T-helper 1 cell treated with Interleukin-12 subunit alpha and Interleukin-12 subunit beta and Interleukin-4 antibody, amounts not matched to agents 30 ng/mL and 1 ng/mL, for 36 hours (primary cell): ENCODE results near the gene IFNA2. TPM values are rescaled to one million over a fixed set of nuclear protein-coding genes. Genes with fewer than 3 reads are reported as not detected.
"Not testable (repeated sequence)": the region's sequence is repeated elsewhere in the genome, so short reads cannot be mapped to it uniquely, and the experiment has no call there.

Experiments
- intact Hi-C: fragments of 100-400 bp; cut with micrococcal nuclease; formaldehyde crosslinking; loops from one replicate; pipeline ENCODE4 v1.15.1; 2024
- total RNA-seq: library from RNA; stranded (reverse); gene quantifications from 2 replicates; pipeline ENCODE4 v1.2.3, GENCODE V29; 2022

IFNA2 gene
- not detected in 2 replicates for total RNA-seq

DNA sequence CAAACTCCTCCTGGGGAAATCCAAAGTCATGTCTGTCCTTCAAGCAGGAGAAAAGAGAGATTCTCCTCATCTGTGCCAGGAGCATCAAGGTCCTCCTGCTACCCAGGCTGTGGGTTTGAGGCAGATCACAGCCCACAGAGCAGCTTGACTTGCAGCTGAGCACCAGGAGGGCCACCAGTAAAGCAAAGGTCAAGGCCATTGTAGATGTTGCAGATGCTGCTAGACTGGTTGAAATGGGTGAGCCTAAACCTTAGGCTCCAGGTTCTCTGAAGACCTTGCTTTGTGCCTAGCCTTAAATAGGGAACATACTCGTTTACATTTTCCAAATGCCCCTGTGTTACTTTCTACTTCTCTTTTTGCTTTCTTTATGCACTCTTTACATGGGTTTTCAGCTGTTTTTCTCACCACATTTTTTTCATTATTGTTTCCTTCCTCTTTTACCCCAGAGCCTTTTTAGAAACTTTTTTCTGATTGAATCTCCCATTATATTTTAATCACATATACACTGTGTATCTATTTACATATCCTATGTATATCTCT, at the start of gene IFNA2:
Gene IFNA2, minus strand, starts transcription at position 268 of the 540 bp plus-strand sequence. Its CDS starts 69 bp downstream, at position 199.
- intact Hi-C loops, result no loop called here

DNA sequence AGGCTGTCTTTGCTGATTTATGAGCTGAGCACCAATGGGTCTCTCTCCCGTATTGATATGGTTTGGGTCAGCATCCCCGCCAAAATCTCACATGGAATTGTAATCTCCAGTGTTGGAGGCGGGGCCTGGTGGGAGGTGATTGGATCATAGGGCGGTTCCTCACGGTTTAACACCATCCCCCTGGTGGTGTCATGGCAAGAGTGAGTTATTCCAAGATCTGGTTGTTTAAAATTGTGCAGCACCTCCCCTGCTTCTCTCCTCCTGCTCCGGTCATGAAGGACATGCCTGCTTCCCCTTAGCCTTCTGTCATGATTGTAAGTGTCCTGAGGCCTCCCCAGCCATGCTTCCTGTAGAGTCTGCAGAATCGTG, 49.8 kb upstream of the IFNA2 start:
- intact Hi-C loops, result not testable (repeated sequence)

DNA sequence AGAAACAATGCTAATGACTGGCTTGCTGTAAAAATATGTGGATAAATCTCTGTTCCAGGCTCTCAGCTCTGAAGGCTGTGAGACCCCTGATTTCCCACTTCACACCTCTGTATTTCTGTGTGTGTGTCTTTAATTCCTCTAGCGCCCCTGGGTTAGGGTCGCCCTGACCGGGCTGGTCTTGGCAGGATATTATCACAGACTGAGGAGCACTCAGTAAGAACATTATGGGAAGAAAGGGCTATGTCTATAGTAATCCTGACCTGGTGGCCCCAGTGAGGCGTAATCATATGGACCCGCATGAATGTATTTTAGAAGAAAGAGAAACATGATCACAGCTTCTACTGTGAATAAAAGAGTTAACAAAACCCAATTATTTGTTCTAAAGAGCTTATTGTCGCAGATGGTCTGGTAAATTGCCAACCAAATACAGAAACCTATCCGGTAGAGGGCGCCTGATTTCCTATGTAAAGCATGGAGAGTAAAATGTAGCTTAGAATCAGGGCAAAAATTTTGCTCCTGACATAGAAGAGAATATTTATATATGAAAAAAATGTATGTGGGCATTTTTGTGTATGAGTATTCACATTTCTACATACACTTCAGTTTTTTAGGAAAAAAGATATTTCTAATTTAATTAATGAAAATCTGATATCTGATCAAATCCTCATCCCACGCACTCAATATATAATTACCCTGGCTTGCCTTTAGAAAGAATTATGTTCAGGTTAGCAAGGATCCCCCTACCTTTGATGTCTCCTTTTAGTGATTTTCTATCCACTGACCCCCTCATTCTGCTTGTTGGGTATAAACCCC, 49.2 kb upstream of the IFNA2 start:
- intact Hi-C loops, result loop anchor here (1.0 kb wide), 3 partner anchors 21 to 355 kb away; no protein-coding TSS in a partner anchor

DNA sequence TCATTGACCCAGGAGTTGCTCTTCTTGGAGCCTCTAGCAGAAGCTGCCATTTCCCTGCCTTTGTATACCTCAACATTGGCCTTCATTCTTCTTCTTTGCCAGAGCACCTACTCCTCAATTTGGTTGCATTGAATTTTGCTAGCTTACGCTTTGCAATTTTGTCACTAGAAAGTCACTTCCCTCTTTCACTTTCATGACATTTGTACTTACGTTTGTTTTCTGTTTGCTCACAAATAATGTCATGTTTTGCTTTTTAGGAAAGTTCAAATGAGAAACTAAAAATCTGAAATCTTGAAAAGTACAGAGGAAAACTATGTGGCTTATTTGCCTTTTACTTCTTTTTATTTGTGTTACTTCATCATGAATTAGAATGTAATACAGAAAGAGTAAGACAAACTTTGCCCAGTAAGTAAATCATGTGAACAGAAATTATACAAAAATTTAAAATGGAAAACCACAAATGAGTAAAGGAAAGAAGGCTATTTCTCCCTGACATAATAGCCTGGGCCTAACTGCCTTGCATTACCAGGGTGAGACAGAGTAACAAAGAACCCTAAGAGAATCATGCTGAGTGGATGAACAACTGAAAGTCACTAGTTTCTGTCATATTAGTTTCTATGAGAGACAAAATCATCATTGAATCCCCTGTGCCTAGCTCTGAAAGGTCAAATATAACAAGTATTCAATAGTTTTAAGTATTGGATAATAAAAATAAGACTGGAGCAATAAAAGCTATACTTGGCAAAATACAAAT, 47.7 kb upstream of the IFNA2 start:
- intact Hi-C loops, result no loop called here

DNA sequence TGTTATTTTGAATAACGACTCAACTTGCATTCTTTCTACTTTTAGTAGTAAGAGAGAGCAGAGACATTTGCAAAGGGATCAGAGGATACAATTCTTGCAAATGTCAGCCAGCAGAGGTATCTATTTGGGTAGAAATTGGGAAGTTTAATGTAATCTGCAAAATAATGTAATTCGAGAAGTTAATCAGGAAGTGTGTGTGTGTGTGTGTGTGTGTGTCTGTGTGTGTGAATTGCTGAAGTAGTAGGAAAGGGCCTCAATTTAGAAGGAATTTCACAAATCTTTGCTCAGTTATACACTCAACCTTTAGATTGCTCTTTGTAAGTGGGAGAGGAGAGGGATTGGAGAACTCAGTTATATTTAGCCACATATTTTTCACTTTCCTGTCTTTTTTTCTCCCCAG, 44.0 kb upstream of the IFNA2 start:
- intact Hi-C loops, result no loop called here

DNA sequence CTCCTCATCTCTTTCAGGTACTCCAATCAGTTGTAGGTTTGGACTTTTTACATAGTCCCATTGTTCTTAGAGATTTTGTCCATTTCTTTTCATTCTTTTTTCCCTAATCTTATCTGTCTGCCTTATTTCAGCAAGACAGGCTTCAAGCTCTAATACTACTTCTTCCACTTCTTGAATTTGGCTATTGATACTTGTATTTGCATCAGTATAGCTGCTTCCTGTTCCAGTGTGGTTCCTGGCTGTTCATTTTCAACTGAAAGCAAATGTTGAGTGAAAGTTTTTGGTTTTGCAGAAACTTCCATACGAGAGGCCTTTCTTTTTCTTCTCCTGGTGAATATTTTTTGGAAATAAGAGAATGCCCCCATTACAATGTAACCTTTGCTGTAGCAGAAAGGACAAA, 43.0 kb upstream of the IFNA2 start:
- intact Hi-C loops, result no loop called here

DNA sequence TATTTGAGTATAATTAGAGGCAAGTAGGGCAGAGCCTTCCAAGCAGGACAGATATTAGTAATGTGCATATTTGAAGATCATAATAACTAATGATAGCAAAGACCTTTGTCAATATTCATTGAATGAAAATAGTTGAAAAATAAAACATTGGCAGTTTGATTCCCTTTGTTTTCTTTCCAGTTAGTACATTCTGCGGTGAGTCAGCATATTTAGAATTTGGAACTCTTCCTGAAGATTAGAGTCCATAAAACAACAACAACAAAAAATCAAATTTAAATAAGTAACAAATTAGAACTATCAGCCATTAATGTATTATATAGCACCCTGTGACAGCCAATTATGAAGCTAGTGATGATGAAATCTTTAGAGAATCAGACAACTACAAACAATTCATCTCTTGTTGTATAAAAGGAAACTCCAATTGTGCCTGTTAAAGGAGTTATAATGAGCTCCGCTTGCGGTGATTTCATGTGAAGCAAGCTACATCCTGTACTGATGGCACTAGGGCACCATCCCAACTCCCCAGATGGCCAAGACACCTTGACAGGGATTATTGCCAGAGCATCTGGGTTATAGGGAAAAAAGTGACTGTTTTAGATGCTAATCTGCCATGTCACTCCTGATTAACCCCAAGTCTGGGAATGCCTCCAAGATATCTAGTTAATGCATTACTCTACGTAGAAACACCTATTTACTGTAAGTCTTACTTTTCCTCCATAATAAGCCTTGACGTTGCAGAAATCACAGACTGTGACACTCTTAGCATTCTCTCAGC, 30.5 kb upstream of the IFNA2 start:
- intact Hi-C loops, result no loop called here

DNA sequence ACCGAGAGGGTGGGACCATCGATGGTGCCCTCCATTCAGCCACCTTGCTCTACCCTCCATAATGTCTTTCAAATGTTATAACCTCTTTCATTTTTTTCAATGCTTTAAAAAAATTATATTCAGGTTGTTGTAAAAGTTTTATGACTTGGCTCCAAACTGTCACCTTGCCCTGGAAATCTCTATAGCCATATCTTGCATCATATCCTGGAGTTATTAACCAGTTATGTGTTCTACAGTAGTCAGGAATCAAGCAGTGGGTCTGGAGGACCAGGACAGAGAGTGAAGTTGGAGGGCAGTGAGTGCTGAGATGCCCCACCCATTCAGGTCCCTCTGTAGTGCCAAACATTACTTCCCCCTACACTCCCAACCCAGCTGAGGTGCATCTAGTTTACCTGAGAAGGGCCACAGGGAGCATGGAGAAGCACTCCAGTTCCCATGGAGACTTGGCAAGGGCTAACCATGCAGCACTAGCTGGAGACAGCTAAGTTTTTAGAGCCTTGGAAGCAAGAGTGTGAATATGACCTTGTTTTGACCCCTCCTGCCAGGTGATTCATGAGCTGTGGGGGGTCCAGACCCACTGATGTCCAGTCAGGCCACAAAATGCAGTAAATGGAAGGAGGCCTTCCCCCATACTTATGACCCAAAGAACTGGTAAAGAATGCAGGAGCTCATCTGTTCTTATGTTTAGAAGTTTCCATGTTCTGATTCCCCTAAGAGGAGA, 29.2 kb upstream of the IFNA2 start:
- intact Hi-C loops, result no loop called here

DNA sequence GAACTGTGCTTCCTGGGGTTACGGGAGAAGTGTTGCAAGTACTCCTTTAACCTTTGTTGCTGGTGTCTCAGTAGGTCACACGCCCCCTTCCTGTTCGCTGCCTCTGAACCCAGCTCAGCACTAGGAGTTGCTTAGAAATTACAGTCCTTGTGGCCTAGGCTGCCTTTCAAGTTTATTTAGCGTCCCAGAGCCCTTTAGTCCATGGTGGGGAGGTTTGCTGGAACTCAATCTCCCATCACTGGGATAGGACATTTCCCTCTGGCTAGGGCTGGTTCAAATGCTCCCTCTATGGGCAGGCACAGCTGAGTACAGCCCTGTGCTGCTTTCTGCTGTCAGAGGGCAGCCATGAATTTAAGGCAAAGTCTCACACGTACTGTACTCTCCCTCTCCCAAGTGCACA, 28.4 kb upstream of the IFNA2 start:
- intact Hi-C loops, result no loop called here

DNA sequence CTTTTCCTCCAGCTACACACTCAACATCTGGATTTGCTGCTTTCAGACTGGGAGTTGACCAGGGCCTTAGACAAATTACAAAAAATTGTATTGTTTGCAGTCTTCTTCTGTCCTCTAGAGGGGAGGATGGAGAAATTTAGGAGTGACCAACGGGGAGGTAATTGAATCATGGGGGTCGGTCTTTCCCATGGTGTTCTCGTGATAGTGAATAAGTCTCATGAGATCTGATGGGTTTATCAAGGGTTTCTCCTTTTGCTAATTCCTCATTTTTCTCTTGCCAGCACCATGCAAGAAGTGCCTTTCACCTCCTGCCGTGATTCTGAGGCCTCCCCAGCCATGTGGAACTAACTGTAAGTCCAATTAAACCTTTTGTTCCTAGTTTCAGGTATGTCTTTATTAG, 28.0 kb upstream of the IFNA2 start:
- intact Hi-C loops, result no loop called here

DNA sequence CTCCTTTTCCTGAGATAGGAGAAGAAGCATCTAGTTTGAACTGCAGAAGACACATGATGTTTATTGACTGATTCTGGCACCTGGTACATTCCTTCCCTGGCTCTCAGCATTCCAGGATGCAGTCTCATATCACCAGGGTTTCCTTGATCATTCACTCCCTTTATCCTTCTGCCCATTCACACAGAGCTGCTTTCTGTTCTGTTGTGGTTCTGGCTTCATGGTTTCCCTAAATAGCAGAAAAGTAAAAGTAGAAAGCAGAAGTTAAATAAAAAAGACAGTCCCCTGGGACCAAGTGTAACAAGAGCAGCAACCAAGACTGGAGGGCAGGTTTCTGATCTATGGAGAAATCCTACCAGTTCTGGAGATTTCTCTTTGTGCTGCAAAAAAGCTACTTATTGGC, 26.9 kb upstream of the IFNA2 start:
- intact Hi-C loops, result no loop called here

DNA sequence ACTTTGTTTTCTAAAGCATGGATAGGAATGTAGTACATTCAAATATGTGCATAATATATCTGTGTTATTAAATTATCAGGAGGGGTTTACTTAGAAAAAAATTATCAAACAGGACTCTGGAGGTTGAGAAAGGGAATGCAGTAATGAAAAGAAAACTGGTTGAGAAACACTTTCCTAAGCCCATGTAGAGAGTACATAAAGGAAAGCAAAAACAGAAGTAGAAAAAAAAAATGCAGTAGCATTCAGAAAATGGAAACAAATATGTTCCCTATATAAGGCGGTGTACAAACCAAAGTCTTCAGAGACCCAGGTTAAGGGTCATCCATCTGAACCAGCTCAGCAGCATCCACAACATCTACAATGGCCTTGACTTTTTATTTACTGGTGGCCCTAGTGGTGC, 23.6 kb upstream of the IFNA2 start, which contains the start of gene IFNA8:
Gene IFNA8, plus strand, starts transcription at position 301 of the 400 bp plus-strand sequence. Its CDS starts 60 bp downstream, at position 361.
- intact Hi-C loops, result no loop called here

DNA sequence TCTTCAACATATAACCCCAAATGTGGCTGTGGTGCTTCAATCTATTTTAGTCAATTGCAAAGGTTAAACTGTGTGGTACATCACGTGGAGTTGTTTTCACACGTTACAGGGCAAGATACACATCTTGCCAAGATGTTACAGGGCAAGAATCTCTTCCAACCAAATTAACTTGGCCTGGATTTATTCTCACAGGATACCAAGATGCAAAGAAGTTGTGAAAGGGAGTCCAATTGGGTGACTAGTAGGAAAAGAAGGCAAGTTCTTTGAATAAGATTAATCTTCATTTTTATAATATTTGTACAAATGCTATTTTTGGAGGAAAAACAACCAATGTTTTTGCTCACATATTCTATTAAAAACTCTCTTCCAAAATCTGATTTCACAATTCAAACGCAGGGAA, 18.9 kb upstream of the IFNA2 start:
- intact Hi-C loops, result no loop called here

DNA sequence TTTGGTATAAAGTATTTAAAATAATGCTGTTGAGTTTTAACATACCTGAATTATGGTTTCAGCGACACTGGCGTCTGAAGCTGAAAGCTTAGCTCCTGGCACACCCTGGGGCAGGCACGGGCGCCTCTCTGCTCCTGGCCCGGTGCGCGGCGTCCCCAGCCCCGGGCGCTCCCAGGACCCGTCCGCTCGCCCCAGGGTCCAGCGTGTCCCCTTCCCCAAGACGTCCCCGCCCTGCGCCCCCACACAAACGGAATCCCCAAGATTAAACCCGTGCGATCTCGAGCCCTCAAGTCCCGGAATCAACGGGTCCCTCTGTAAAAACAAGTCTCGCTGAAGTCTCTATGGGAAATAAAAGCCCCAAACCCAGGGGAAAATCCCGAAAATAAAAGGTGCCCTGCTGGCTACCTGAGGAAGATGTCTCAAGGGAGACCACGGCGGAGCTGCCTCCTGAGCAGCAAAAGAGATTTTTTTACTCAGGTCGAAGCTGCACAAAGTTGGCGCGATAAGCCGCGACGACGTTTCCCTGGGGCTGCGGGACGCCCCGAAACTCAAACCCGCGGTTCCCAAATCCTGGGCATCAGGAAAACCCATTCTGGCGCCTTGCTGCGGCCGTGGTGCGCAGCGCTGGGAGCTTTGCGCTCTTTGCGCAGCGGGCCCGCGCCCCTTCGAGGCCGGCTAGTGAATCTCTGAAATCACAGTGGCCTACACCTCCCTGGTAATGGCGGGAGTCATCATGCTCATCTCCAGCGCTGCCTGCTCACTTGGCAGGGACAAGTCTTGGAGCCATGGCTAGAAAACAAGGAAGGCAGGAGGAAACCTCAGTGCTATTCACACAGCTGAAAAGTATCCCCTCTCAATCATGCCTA, 17.4 kb upstream of the IFNA2 start:
- intact Hi-C loops, result no loop called here

DNA sequence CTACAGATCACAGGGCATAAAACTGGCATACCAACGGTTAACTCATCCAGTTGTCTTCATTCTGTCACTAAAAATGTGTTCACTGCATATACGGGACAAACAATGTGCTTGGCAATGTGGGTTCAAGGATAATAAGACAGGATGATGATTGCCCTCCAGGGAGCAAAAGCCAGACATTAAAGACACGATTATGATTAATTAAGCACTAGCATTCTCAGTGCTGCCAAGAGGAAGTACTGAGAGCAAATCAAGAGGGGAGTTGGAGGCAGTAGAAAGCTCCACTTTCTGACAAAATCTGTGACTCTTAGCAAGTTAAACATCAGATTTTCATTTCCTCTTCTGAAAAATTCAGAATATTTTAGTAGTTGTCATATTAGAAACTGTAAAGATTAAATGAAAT, 14.8 kb upstream of the IFNA2 start:
- intact Hi-C loops, result loop anchor here (2.0 to 5.0 kb wide), 4 partner anchors 42 to 203 kb away; partner anchors contain the start of gene IFNA1

DNA sequence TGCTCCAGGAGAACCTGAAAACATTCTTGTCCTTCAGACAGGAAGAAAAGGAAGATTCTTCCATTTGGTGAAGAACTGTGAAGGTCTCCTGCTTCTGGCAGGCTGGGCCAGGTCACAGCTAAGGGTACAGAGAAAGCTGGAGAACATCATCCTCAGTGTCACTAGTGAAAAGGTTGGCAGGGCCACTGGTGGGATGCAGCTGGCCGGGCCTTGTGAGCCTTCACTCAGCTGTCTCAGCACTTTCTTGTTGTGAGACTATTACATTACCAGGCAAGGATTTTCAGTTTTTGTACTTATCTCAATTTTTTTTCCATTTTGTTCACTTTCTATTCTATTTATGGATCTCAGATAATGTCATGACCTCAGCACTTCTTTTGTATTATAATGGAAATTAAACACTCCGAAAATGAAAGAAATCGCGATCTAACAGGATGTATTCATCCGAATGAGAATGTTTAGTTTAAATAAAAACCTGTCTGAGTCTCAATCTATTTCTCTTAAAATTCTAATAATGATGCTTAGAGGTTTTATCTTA, 13.8 kb upstream of the IFNA2 start:
- intact Hi-C loops, result loop anchor here (2.0 to 5.0 kb wide), 4 partner anchors 43 to 202 kb away; partner anchors contain the start of gene IFNA1

DNA sequence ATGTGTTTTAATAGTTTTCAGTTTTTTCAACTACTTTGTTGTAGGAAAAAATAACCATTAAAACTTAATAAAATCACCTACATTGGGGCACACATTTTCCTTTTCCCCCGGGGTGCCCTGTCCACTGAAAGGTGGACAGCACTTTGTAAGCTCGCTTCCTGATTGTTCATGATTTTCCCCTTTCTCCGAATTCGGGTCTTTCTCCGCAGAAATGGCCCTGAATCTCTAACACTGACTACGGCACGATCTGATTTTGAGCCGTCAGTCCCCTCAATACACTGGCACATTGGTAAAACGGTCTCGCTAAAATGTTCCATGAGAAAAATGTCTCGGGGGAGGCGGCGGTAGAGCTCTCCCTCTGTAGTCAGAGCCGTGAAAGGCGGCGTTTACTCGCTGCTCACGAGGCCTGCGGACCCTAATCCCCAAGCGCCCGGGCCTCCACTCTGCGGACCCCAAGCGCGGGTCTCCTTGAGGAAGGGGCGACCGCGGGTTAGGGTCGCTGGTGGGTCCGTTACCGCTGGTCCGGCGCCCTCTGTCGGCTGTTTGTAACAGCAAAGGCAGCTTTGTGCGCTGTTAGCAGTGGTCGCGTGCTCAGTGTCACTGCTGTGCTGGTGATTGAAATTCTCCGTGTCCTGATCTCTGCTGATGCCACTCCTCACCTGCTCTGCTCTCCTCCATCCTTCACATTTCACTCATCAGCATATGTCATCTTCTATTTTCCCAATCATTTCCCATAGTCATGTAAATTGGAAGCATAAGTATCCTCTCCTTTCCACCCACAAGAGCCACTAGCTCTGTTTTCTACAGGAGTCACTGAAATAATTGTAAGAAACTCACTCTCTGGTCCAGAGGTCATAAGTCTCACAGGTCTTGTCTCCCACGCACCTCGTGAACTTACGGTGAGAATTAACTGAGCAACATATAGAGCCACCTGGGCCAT, 10.8 kb upstream of the IFNA2 start:
- intact Hi-C loops, result loop anchor here (1.0 to 5.0 kb wide), 8 partner anchors 14 to 241 kb away; partner anchors contain the start of gene IFNA1

DNA sequence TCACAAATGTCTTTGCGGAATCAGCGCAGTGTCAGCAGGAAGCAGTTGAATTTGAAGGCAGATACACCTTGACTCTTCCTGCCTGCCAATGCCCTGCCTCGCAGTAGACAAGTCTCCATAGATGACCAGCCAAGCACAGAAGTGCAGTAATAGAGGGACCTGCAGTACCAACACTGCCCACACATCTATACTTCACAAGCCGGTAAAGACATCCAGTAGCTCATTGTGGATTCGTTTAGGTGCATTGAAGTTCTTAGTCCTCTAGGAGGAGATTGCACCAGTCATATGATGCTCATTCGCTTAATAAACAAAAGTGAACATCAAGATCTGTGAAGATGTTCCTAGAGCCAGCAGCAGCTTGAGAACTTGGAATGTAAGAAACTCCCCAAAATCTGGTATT, 7.1 kb upstream of the IFNA2 start:
- intact Hi-C loops, result no loop called here
